DLD1 (cell line): ENCODE data around the gene CLDN6.

Experiments
- in situ Hi-C: cut with HindIII; loops from 2 replicates; pipeline ENCODE4 v1.10.0; 2017; ENCODE audit warnings: low sequenced_read_pairs

The CLDN6 gene

DNA sequence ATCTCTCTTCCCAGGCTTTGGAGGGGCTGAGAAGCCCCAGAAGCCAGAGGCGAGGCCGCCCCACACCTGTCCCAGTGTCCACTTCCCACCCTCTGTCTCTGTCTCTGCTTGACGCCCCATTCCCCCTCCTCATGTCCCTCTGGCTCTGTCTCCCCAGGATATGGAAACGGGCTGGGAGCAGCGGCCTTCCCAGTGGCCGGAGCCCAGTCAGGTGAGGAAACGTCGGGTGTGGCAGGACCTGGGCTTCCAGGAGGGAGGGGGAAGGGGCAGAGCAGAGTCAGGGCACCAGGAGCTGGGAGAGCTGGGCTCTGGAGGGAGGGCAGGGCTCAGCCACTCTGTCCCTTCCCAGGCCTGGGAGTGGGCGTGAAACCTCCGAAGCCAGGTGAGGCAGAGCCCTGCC, 27.1 kb downstream of the CLDN6 start:
- in situ Hi-C loops = no loop called here

DNA sequence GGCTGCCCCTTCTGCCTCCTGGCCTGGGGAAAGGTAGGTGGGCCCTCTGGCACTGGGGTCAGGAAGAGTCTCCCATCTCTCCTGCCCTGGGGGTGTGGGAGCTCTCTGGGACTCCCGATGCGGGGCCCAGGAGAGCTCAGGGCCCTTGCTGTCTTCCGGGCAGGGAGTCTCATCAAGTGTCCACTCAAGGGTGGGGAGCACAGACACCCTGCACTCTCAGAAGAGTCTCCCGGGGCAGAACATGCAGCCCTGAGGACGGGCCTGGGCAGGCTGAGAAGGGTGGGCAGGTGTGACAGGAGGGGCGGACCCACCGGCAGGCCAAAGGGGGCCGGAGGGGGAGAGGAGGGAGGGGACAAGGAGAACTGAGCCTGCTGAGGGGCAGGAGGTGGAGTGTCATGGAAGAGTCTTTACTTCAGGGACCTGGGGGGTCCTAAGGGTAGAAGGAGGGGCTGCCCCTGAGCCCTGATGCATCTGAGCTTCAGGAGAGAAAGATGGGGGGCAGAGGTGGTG, 29.3 kb downstream of the CLDN6 start:
- in situ Hi-C loops = no loop called here

DNA sequence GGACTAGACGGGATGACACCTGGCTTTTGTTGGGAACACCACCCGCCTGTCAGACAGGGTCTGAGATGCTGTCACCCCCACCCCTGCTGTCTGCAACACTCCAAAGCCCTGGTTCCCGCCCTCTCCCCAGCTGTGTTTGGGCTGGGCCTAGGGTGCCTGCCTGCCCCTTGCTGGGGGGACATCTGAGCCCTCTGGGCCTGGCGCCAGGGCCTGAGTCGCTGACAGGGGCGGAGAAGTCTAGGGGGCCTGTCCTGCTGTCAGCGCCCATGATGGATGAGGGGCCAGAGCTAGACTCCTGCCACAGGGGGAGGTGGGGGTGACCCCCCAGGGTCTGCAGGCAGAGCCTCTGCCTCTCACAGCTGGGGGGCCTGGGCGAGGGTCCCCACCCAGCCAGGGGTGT, 30.1 kb downstream of the CLDN6 start:
- in situ Hi-C loops = no loop called here

DNA sequence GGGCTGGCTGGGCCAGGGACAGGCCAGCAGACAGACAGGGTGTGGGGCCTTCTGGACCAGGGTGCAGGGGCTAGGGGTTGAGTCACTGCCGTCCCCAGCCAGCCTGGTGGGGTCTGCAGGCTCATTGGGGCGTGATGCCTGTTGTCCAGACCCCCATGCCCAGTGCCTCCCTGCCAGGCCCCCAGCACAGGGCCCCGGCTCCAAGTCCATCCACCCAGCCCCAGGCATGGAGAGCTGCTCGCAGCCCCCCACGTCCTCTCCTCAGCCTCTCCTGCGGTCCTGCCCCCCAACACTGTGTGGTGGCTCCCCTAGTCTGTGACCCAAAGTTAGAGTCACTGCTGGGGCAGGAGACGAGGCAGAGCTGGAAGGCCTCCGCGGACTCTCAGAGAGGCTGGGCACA, 30.7 kb downstream of the CLDN6 start:
- in situ Hi-C loops = no loop called here

DNA sequence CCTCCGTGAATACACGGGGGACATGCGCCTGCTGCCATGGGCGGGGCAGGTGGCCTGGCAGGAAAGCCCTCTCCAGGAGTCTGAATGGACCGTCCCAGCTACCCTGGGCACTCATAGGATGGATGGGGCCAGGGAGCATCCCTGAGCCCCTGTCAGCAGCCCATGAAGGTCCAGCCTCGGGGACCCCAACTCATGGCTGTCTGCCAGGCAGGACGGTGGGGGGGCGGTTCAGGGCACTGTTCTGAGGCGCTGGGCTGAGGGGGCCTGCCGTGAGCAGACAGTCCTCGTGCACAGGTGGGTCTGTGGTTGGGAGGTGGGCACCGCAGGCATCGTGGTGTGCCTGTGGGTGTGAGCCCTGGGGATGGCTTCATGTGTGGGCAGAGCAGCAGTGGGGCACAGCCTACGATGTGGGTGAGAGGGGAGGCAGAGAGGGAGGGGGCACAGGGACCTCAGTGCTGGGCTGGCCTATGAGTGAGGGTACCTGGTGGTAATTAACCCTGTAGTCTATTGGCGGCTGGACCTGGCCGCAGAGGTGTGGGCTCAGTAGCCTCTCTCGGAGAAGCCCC, 31.3 kb downstream of the CLDN6 start:
- in situ Hi-C loops = no loop called here

DNA sequence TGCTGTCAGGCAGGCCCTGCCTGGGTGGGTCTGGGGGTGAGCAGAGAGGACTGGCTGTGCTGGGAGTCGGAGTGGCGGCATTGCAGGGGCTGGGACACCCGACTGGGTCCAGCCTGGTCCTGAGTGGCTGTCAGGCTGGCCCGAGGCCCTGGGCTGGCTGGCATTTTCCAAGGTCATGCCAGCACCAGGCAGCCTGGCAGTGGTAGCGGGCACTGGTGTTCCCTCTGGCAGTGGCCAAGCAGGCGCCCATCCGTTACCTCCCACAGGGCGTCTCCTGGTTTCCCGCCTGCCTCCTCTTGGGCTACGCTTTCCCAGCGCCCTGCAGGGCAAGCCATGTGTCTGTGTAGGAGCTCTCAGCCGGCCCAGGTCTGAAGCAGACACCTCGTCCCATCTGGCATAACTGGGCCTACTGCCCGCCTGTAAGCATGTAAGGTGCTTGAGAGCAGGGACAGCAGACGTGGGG, 32.1 kb downstream of the CLDN6 start:
- in situ Hi-C loops = no loop called here

DNA sequence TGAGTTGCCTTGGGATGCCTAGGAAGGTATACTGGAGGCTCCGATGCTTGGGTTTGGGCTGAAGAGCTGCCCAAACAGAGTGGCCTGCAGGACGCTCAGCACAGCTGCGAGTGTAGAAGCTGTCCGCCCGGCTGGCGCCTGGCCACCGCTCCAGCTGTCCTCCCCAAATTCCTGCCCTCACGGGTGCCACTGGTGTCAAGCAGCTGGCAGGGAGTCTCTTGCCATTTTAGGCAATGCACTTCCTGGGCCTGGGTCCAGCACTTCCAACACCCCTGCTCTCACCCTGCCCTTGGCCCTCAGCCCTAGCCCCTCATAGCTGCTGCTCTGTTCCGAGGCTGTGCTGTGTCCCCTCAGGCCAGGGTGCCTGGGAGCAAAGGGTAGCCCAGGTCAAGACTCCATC, 32.5 kb downstream of the CLDN6 start:
- in situ Hi-C loops = no loop called here

DNA sequence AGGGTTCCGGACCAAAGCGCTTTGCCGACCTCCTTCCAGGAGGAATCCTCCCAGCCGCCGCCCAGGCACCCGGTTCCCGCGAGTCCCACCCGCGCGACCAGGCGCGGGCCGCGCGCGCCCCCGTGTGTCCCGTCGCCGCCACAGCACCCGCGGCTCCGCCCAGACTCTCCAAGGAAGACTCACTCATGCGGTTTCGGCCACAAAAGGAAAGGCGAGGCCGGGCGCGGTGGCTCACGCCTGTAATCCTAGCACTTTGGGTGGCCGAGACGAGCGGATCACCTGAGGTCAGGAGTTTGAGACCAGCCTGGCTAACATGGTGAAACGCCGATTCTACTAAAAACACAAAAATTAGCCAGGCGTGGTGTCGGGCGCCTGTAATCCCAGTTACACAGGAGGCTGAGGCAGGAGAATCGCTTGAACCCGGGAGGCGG, 34.3 kb downstream of the CLDN6 start:
- in situ Hi-C loops = no loop called here

DNA sequence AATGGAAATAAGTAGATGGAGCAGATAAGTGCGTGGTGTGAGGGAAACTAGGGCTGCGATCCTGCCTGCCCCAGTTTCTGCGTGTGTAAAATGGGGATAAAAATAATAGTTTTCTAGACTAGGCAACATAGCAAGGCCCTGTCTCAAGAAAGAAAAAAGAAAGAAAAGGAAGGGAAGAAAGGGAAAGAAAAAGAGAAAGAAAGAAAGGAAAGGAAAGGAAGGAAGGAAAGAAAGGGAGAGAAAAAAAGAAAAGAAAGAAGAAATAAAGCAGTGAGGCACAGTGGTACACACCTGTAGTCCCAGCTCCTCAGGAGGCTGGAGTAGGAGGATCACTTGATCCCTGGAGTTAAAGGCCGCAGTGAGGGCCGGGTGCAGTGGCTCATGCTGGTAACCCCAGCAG, 35.6 kb downstream of the CLDN6 start:
- in situ Hi-C loops = no loop called here

DNA sequence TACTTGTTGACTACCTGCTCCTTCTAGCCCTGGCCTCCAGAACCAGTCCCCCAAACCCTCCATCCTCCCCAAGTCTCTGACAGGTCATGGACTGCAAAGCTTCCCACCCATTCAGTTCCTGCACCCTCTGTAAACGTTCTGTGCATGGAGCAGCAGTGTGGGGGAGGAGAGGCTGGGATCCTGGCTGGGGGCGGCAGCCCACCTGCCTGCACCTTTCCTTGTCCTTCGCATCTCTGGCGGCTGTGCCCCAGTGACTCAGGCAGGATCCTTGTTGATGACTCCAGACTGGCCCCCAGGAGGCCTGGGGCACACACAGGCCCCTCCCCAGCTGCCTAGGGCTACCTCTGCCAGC, 36.1 kb downstream of the CLDN6 start:
- in situ Hi-C loops = no loop called here

DNA sequence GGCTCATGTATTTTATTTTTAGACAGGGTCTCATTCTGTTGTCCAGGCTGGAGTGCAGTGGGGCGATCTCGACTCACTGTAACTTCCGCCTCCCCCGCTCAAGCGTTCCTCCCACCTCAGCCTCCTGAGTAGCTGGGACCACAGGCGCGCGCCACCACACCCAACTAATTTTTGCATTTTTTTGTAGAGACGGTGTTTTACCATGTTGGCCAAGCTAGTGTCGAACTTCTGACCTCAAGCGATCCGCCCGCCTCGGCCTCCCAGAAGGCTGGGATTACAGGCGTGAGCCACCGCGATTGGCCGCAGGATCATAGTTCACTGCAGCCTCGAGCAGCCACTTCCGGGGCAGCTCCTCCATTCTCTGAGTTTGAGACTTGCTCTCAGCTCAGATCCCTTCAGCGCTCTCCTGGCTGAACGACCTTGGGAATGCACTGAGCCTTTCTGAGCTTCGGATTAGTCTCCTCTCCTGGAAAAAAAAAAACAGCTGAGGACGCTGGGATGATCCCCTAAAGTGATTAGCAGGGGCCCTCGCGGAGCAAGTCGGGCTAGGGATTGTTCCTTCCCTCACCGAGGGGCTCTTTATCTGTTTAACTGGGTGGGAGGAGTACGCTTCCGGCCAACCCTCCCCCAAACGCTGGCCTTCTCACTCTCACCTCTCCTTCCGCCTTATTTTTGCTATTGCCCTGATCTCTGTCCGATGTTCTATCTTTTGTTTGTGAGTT, 36.6 kb downstream of the CLDN6 start:
- in situ Hi-C loops = no loop called here

DNA sequence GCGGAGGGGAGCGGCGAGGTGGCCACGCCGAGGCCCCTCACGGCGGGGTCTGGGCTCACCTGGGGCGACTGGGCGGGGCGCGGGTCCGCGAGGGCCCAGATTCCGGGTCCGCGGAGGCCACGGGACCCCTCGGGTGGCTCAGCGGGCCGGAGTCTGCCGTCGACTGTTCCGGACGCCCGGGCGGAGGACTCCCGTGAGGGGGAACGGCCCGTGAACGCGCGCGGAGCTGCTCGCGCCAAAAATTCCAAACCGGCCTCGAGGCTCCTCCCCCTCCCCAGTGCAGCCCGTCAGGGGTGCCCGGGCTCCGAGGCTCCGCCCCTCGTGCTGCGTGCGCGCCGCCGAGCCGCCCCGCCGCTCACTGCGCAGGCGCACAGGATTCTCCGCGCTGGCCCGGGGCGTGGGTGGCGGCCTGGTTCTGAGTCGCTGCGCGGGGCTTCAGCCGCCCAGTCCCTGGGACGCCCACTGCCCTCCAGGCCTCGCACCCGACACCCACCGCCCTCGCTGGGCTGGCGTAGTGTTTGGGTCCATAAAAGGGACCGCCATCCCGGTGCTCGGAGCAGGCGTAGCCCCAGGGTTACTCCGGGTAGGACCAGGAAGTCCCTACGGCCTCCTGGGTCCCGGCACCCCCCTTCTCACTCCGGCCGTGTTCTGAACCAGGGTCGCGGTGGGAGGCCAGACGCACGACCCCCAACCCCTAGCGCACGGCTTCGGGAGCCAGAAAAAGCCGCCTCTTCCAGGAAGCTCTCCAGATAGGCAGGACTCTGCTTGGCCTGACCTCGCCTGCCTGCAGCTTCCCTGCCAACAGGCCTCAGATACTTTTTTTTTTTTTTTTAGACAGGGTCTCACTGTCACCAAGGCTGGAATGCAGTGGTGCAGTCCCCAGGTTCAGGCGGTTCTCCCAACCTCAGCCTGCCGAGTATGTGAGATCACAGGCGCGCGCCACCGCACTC, 37.5 kb downstream of the CLDN6 start, which contains the start of gene PKMYT1:
PKMYT1 (minus strand) TSS at position 220 of the 950 bp plus-strand sequence. CDS start 789 bp downstream, outside the sequence.
- in situ Hi-C loops = no loop called here

DNA sequence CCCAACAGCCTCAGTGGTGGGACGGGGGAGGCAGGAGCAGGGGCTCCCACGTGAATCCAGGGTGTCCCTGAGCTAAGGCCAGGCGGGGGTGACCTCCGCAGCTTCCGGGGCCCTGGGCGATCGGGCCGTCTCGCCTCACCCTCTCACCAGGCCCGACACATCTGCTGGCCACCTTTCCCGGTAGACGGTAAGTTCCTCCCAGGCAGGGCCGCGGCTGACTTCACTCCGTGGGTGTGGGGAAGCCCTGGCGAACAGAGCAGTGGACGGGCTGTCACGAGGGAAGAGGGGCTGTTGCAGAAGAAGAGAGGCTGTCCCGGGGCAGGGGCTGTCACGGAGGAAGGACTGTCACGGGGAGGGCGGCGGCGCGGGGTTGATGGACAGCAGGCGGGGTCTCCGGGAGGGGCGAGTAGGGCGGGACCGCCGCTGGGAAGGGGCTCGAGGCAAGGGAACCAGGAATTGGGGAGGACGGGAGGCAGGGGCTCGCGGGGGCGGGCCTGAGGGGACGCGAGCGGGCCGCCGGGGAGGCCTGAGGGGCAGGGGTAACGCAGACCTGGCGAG, 38.2 kb downstream of the CLDN6 start:
- in situ Hi-C loops = no loop called here

DNA sequence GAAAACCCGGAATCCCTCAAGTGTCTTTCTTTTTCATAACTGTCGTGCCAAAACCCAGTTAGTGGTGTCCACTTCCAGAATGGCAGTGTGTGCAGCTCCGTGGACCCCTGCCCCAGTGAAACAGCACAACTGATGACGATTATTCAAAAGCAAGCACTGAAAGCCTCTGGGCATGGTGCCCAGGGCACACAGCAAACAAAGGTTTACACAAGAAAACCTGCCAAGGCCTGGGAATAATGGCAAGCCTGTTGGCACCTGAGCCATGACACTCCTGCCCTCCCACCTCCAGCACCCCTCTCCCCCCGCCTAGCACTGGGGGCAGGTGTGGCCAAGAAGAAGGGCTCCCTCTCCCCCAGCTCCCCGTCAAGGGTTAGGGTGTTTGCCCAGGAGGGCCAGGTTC, 40.5 kb downstream of the CLDN6 start:
- in situ Hi-C loops = no loop called here

DNA sequence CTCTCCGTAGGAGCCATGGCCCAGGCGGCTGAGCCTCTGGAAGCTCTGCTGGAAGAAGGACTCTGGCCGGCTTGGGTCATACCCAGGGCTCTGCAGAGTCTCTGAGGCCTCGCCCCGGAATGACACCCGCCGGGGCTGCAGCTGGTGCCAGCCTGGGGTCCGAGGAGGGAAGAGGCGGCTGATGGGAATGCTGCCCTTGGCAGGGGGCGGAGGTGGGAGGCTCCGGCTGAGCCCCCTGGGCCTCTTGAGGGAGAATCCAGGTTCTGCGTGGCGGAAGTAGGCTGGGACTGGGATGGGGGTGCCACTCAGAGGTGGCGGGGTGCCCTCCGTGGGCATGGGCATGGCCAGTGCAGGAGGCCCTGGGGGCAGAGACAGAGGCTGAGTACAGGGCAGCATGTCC, 41.3 kb downstream of the CLDN6 start:
- in situ Hi-C loops = no loop called here

DNA sequence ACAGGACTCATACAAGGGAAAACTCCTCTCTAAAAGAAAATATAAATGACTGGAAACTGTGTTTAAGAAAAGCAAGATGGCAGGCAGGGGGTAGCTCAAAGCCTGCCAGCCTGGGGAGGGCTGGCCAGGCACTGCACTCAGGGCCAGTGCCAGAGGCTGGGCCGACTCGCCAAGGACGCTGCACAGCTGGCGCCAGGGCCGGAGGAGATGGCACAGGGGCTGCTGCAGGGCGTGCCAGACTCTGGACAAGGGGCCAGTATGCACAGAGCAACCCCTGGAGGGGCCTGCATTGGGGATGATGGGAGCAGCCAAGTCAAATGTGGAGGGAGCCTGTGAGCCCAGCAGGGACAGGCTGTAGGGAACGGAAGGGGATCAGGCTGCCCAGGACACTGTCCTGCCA, 41.8 kb downstream of the CLDN6 start:
- in situ Hi-C loops = no loop called here

DNA sequence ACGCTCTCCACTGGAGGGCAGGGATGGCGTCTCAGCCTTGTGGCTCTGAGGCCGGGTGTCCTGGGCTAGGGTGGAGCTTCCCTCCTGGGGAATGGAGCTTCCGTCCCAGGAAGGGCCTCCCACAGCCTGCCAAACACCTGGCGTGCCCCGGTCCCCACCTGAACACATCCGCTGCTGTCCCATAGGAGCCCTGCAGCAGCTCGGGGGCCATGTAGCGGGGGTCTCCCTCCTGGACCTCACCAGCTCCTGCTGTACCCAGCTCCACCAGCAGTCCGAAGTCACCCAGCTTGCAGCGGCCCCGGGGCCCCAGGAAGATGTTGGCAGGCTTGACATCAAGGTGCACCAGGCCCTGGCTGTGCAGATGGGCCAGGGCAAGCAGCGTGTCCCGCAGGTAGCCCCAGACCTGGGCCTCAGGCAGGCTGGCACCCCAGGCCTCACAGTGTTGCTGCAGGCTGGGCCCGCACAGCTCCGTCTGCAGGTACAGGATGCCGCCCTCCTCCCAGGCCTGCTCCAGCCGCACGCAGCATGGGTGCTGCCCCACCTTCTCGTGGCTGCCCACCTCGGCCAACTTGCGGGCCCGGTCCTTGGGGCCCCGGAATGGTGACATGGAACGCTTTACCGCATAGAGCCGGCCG, 42.7 kb downstream of the CLDN6 start:
- in situ Hi-C loops = no loop called here

DNA sequence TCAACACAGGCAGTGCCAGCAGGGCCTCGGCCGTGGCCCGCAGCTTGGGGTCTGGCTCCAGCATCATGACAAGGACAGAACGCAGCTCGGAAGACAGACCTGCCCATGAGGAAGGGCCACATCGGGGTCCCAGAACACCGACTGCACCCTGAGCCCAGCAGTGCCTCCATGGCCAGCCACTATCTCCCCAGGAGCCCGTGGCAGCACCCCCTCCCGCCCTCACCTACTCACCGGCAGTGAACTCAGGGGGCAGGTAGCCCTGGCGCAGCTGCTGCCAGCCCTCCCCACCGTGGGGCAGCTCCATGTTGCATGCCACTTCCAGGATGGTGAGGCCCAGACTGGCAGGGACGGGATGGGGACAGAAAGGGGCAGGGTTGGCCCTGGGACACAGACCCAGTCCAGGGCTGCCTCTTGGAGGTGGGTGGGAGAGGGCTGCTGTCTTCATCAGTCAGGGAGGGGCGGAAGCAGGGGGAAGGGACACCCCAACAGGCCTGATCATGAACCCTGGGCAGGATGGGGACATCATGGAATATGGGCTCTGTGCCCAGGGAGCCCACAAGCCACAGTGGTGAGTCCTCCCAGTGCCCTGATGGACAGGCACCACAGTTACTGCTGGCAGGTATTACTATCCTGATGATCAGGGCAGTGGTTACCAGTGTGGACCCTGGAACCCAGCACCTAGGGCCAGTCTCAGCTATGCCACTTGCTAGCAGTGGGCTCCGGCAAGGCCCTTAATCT, 43.5 kb downstream of the CLDN6 start:
- in situ Hi-C loops = no loop called here

DNA sequence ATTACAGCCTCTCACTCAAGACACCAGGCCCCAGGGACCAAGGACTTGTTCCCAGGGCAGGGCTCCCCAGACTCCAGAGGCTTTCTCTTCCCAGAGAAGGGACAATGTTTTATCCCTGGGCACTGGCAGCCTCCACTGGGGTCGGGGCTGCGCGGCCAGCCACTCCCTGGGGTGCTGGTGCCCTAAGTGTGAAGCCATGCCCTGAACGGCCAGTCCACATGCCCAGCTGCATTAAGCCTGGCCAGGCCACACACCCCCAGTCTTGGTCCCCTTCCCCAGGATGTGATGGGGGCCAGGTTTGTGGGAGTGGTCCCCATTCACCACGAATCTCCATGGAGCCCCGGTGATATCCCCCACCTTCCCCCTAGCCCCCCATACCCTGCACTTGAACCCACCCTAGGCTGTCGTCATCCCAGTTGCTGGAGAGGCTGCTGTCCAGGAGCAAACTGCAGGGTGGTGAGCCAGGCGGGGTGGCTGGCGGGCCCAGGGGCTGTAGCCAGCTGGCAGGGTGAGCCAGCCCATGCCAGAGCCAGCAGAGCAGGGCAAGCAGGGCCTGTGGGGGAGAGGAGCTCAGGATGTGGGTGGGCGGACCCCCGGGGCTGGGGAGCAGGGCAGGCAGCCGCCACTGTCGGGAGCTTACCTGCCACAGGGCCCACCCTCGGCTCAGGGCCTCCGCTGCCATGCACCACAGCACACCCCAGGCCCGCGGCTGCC, 44.2 kb downstream of the CLDN6 start:
- in situ Hi-C loops = no loop called here
